ENCODE results near the gene TUBA3C.
A peak's percentile ranks its signal among the peaks of the same experiment; 100 is the strongest.

Gene TUBA3C

DNA sequence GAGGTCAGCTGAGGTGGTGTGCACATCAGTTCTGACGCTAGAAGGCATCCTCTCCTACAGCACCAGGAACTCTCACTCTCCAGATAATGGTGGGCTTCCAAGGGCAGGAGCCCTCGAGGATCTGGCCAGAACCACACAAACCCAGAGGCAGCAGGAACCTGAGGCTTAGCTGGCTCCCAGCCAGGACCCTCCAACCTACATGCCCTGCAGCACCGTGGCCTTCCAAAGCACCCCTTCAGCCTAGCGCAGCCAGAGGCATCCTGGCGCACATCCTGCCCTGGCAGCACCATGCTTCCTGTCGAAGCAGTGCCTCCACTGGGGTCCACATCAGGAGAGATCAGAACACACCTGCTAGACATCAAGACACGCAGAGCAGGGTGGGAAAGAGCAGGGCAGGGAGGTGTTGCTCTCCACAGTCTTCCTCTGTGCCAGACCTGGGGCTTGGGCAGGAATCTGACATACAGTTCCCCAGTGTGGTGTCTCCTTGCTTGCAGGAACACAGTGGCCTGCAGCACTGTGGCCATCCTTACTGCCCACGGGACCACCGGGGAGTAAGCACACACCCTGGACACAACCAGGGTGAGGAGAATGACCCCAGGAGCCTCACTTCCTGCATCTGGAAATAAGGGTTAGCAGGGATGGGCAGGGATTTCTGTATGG is 21.7 kb downstream of the TUBA3C start:
- no peak for DNase-seq

GRCh38 chr13:19159181-19159580 is 22.4 kb downstream of the TUBA3C start:
- DNase-seq, result no peak

DNA sequence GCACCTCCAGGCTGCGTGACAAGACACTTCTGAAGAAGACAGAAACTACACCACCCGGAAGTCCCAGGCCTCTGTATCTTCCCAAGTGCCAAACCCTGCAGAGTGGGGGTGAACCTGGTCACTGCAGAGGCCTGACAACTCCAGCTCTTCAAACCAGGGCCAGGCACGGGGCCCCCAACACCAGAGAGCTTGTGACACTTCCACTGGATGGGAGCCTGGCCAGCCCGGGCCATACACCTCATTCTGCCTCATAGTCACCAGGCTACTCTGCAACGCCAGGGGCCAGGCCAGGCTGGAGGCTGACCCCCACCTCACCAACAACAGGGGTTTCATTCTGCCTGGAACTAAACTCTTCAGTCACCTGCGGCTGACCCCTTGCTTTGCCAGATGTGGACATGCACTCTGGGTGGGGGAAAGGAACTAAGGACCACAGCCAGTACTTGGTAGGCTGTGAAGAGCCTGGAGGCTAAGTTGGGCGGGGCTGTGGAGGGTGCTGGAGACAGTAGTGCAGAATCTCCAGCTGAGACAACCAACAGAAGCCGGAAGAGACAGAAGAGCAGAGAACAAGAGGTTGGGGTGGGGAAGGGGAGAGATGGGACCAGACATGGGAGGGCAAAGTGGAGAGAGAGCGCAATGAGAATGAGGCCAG is 23.0 kb downstream of the TUBA3C start:
- no peak for DNase-seq

DNA sequence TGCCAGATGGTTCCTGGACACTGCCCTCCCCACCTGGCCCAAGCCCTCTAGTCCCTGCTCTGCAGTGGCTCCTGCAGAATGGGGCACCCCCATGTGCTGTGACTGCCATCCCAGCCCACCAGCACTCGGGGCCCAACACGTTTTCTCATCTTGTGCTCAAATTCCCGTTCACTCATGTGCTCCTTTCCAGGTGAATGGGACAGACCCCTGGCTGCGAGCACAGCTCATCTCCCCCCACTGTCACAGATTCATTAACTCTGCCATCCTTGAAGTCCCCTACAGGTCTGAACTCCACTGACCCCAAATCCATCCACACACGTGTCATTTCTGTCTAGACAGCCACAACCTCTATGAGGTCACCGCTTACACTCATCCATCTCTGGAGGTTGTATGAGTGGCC is 23.6 kb downstream of the TUBA3C start:
- no peak for DNase-seq

GRCh38 chr13:19157461-19157860 is 24.2 kb downstream of the TUBA3C start:
- no peak for DNase-seq

DNA sequence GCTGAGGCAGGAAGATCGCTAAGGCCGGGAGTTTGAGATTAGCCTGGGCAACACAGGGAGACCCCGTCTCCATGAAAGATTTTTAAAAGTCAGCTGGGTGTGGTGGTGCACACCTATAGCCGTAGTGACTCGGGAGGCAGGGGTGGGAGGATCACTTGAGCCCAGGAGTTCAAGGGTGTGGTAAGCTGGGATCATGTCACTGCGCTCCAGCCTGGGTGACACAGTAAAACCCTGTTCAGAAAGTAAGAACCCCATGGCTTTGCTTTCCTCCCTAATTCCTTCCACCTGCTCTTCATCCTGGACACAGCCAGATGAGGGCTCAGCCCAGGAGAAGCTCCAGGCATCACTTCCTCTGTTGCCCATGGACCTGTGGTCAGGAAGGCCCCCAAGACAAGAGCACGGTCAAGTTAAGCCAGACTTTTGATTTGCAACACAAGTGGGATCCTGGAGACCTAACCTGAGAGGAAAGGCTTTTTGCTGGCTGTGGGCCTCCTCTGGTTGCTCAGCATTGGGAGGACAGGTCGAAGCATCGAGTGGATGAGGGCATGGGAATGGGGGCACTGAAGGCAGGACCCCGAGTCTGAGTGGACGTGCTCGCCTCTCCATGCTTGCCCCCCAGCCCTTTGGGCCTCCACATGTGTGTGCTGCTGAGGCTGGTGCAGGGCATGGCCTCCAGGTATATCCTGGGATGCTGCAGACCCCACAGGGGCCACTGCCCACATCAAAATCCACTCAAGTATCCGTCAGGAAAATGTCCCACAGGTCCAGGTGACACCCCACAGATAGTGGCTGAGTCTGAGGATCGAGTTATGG is 25.4 kb downstream of the TUBA3C start:
- no peak for DNase-seq

- DNase-seq, result no peak
Observed at GRCh38 chr13:19155321-19155861, 26.2 kb downstream of the TUBA3C start.

DNA sequence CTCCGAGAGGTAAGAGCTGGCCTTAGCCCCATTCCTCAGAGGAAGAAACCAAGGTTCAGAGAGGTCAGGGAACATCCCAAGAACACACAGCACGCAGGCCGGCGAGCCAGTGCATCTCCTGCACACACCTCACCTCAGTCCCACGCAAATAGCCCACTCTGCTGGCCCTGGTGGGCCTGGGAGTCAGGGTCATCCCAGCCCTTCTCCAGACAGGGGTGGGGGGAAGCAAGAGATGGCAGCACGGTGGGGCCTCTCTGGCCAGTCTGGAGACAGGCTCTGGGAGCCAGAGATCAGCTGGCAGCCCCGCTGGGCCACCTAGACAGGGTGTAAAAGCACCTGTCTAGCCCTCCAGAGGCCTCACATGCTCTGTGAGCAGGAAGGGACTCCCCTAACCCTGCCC is 26.8 kb downstream of the TUBA3C start:
- DNase-seq, result no peak

- DNase-seq, result peak; percentile 31 to 35
Observed at GRCh38 chr13:19153782-19154450, 27.7 kb downstream of the TUBA3C start.

DNA sequence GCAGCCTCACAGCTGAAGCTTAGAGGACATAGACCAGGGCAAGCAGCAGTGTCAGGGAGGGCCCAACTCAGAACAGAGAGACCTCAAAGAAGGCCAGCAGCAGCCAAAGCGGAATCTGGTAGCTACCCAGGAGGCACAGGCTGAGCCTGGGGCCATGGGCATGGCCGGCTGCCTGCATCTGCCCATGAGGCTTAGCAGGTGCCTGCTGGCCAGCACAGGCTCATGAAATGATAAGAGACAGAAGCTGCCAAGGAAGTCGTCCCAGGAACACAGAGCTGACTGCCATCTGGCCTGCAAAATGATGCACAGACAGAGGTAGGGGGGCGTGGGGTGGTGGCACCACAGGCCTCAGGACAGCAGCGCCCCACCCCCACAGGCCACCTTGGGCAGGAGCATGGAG is 29.2 kb downstream of the TUBA3C start:
- DNase-seq, result no peak

DNA sequence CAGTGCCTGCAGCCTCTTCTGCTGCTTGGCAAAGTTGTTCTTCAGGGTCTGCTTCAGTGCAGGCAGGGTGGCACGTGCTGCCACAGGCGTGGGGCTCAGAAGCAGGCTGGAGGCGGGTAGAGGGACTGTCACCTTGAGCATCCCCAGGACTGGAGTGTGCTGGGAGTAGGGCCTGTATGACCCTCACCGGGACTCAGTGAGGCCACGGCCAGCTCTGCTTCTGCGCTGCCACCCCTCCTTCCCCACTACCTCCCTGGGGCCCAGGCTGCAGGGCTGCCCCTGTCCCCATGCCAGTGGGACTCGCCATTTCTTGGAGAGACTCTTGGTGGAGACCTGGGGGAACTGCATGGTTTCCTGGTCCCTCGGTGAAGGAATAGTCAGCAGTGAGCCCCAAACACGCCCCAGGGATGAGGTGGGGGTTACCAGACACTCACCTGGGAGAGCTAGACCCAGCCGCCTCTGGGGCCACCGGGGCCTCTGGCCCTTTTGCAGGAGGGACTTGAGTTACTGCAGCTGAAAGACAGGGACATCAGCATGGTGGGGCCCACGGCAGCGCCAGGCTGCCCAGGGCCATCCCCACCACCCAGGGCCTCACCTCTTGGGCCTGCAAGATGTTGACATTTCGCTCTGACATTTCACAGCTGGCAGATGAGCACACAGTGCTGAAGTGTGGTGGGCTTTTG is 29.9 kb downstream of the TUBA3C start:
- no peak for DNase-seq

DNA sequence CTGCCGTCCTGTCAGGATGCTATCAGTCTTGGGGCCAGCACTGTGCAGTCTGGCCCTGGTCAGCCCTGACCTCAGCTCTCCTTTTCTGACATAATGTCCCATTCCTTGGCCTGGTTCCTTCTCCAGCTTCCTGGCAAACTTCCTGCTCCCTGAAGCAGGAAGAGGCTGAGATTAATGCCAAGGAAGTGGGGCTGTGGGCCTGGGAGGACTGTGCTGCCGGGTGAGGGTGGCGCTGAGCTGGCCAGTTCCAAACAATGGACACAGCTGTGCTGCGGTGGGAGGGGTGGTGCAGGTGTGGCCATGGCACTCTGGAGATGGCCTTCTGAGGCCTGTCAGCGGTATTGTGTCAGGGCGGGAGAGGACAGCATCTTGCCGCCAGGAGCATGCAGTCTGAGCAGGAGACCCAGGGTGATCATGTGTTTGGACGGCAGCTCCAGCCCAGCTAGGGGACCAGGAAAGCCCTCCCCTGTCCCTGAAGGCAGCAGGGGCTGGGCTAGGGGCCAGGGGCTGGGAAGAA is 30.9 kb downstream of the TUBA3C start:
- DNase-seq, result no peak

DNA sequence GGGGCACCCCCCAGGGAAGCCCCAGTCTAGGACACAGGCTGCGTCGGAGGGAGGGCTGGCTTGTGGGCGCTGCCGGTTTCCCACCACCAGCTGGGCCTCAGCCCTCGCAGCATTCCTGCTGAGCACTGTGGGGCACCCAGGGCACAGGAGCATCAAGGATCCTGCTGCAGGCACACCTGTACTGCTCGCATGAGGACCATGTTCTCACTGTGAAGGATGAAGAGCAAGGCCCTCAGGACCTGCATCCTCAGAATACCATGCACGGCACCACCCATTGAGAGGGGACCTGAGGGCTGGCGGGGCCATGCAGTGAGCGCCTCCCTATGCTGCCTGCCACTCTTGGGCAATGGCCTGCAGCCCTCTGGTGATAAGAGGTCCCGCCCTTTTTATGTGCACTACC is 31.4 kb downstream of the TUBA3C start:
- no peak for DNase-seq

DNA sequence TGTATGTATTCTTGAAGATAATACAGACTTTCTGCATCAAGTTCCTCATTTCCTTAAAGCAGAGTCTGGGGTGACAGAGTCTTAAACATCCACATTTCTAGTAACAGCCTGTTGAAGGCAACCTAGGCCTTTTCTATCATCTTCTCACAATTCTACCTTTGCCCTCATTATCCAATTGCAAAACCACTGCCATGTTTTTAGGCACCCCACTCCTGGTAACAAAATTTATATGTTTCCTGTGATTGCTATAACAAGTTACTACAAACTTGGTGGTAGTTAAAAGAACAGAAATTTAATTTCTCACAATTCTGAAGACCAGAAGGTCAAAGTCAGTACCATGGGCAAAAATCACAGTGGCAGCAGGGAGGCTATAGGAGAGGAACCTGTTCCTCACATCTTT is 33.1 kb downstream of the TUBA3C start:
- DNase-seq, result no peak
